ENCODE data around the gene RALGPS2.
A peak's percentile ranks its signal among the peaks of the same experiment; 100 is the strongest.

Gene RALGPS2

DNA sequence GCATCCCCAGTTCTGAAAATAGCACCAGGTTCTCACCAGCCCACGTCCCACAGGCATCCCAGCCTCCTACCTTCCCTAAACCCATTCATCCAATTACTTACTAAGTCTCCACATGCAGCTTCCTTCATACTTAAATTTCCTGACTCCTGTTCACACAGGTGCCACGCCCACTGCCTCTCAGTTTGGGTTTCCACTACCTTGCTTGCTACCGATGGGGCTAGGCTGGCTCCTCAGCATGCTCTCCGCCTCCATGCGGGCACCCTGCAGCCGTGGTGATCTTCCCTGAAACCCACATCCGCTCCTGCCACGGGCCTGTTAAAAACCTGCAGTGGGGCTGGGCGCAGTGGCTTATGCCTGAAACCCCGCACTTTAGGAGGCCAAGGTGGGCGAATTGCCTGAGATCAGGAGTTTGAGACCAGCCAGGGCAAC is 216.2 kb downstream of the RALGPS2 start:
- peak overlapping the region; percentile 52 for H3K4me3 ChIP-seq (ENCODE audit: low read depth, low read length)
- DNase-seq (ENCODE audit: low read depth): peak; percentile 91
- TF ChIP-seq, protein P1, sequence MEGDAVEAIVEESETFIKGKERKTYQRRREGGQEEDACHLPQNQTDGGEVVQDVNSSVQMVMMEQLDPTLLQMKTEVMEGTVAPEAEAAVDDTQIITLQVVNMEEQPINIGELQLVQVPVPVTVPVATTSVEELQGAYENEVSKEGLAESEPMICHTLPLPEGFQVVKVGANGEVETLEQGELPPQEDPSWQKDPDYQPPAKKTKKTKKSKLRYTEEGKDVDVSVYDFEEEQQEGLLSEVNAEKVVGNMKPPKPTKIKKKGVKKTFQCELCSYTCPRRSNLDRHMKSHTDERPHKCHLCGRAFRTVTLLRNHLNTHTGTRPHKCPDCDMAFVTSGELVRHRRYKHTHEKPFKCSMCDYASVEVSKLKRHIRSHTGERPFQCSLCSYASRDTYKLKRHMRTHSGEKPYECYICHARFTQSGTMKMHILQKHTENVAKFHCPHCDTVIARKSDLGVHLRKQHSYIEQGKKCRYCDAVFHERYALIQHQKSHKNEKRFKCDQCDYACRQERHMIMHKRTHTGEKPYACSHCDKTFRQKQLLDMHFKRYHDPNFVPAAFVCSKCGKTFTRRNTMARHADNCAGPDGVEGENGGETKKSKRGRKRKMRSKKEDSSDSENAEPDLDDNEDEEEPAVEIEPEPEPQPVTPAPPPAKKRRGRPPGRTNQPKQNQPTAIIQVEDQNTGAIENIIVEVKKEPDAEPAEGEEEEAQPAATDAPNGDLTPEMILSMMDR (IDR thresholded peaks at IDR 0.05; ENCODE audit: low read depth, low read length): no peak
- TF ChIP-seq, protein P2, sequence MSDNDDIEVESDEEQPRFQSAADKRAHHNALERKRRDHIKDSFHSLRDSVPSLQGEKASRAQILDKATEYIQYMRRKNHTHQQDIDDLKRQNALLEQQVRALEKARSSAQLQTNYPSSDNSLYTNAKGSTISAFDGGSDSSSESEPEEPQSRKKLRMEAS (IDR thresholded peaks at IDR 0.05; ENCODE audit: low read depth, low read length): peak; percentile 71; the same call in 1 of the 2 replicates
- peak; percentile 21 for TF ChIP-seq POLR2A (IDR thresholded peaks at IDR 0.05; ENCODE audit: extremely low read depth, insufficient read length)
- TF ChIP-seq MYC (IDR thresholded peaks at IDR 0.05; ENCODE audit: low read depth, low read length): peak; percentile 74

DNA sequence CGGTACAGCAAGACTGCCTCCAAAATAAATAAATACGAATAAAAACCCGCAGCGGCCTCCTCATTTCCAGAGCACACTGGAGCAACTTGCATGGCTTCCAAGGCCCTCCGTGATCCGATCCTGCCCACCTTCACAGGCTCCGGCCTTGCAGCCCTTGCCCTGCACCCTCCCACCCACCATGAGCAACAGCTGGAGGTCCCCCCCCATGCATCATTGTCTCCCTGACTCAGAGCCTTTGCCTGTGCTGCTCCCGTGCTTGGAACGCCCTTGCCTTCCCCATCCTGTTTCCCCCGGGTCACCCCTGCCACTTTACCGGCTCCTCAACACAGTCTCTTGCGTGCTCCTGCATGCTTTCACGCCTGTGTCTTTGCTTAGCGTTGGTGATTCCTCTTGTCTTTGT is 216.8 kb downstream of the RALGPS2 start:
- peak overlapping the region; percentile 33 for H3K4me3 ChIP-seq (ENCODE audit: low read depth, low read length)
- TF ChIP-seq, protein P2 (IDR thresholded peaks at IDR 0.05; ENCODE audit: low read depth, low read length): peak; percentile 63
- TF ChIP-seq MYC (IDR thresholded peaks at IDR 0.05; ENCODE audit: low read depth, low read length) (peak; percentile 32), POLR2A (IDR thresholded peaks at IDR 0.05; ENCODE audit: extremely low read depth, insufficient read length) (no peak)
- TF ChIP-seq, protein P1 (IDR thresholded peaks at IDR 0.05; ENCODE audit: low read depth, low read length): no peak
- DNase-seq (ENCODE audit: low read depth): peak; percentile 83

DNA sequence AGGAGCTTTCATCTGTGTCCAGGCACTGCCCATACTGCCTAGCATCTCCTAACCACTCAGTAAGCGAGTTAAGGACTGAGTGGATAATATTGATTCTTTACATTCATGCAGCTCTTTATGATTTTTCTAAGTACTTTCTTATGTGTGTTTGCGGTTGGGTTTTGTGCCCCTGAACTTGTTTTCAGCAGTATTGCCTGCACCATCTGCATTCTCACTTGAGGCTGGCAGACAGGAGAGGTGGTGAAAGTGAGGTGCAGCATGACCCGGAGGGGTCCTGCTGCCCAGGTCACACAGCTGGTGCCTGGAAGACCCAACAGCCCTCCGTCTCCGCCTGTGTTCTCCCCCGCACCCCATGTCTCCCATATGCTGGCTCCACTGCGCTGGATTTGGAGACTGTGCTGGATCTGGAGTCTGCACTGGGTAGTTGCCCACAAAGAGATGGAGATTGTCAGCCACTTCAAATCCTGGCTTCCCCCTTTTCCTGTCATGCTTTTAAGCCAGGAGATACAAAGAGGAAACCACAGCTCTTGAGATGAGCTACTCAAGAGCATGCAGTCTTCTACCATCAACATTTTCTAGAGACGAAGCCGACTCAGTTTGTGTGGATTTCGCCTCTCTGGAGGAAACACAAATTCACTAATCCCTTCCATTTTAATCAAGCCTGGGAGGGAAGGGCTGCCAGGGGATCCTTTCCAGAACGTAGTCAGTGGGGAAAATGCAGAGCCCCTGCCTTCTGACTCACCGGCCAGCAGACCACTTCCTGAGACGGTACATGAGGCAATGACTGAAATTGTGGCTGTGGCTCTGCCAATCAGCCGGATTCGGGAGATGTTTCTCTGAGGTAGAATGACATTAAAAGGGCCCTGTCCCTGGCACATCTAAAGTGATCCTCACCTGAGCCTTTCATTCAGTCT is 217.5 kb downstream of the RALGPS2 start:
- peak; percentile 95 for DNase-seq (ENCODE audit: low read depth)
- TF ChIP-seq, protein P2 (IDR thresholded peaks at IDR 0.05; ENCODE audit: low read depth, low read length): no peak
- TF ChIP-seq, protein P1 (IDR thresholded peaks at IDR 0.05; ENCODE audit: low read depth, low read length): no peak
- TF ChIP-seq POLR2A (IDR thresholded peaks at IDR 0.05; ENCODE audit: extremely low read depth, insufficient read length) (peak; percentile 58), MYC (IDR thresholded peaks at IDR 0.05; ENCODE audit: low read depth, low read length) (0 out of 2 replicates have a peak, but pooled peaks have one; percentile 15)

DNA sequence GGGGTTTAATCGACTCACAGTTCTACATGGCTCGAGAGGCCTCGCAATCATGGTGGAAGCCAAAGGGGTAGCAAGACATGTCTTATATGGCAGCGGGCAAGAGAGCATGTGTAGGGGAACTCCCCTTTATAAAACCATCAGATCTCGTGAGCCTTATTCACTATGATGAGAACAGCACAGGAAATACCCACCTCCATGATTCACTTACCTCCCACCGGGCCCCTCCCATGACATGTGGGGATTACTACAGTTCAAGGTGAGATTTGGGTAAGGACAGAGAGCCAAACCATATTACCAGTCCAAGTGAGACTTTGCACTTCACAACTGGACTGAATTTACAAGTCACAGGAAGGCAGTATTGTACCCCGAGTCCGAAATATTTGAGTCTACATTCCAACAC is 219.7 kb downstream of the RALGPS2 start:
- no peak overlapping the region for H3K4me3 ChIP-seq (ENCODE audit: low read depth, low read length)
- TF ChIP-seq POLR2A (IDR thresholded peaks at IDR 0.05; ENCODE audit: extremely low read depth, insufficient read length) (no peak), MYC (IDR thresholded peaks at IDR 0.05; ENCODE audit: low read depth, low read length) (no peak)
- TF ChIP-seq, protein P1 (IDR thresholded peaks at IDR 0.05; ENCODE audit: low read depth, low read length): no peak
- TF ChIP-seq, protein P2 (IDR thresholded peaks at IDR 0.05; ENCODE audit: low read depth, low read length): no peak
- DNase-seq (ENCODE audit: low read depth): no peak

More for the DNA sequence above, 217.5 kb downstream of the RALGPS2 start:
- H3K4me3 ChIP-seq (ENCODE audit: low read depth, low read length): peak overlapping the region; percentile 33

DNA sequence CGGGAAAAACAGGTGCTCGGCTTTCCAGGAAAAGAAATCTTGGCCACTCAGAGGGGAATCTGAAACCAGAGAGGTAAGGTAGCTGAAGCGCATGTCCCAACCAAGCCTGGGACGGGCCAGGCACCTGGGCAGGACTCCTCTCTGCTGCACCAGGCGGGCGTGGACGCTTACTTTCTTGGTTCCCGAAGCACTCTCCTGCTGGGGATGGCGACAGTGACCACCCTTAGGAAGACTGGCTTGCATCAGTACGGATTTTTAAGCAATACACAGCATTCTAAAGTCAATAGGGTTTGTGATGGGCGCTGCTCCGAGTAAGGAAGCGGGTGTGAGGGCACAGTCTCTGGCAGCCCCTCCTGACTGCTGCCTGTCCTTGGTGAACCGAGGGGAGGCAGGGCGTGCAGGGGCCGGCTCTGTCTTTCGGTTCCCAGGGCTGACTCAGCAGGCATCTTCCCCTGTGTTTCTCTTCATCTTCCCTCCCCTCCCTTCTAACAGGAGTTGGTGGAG is 220.8 kb downstream of the RALGPS2 start:
- TF ChIP-seq, protein P1 (IDR thresholded peaks at IDR 0.05; ENCODE audit: low read depth, low read length): no peak
- TF ChIP-seq POLR2A (IDR thresholded peaks at IDR 0.05; ENCODE audit: extremely low read depth, insufficient read length) (no peak), MYC (IDR thresholded peaks at IDR 0.05; ENCODE audit: low read depth, low read length) (no peak)
- TF ChIP-seq, protein P2 (IDR thresholded peaks at IDR 0.05; ENCODE audit: low read depth, low read length): no peak
- no peak for DNase-seq (ENCODE audit: low read depth)
- no peak overlapping the region for H3K4me3 ChIP-seq (ENCODE audit: low read depth, low read length)

Measured in NB4 (cell line).